Activated B cell treated with CpG ODN at 0.5 μM for 24 hours (primary cell): ENCODE results near the gene KREMEN2. TPM values are rescaled to one million over a fixed set of nuclear protein-coding genes. Genes with fewer than 3 reads are reported as not detected.

Experiments
- ATAC-seq: fragments of 200-7000 bp; cut with Tn5 transposase; one replicate; pipeline ENCODE4 v1.10.0; 2021; ENCODE audit warnings: low read depth, mild to moderate bottlenecking, moderate library complexity
- CTCF ChIA-PET: fragments of 350-600 bp; sonication (Branson Sonifier 250); formaldehyde crosslinking; loops from one replicate; lab custom pipeline; 2021; ENCODE audit warnings: antibody characterized with exemption; lab: Charles Lee
- POLR2A ChIA-PET: fragments of 350-600 bp; sonication (Branson Sonifier 250); formaldehyde crosslinking; loops from one replicate; lab custom pipeline; 2021; ENCODE audit warnings: antibody characterized with exemption; lab: Charles Lee
- DNase-seq: peaks from one replicate; pipeline ENCODE4 v3.0.0; 2022
- H3K27ac Mint-ChIP-seq: one replicate; pipeline ENCODE4 v1.8.0; 2020; ENCODE audit warnings: mixed read lengths
- H3K27me3 Mint-ChIP-seq: one replicate; pipeline ENCODE4 v1.8.0; 2021; ENCODE audit warnings: mixed read lengths
- H3K36me3 Mint-ChIP-seq: one replicate; pipeline ENCODE4 v1.8.0; 2021; ENCODE audit warnings: low read depth, mixed read lengths
- H3K4me1 Mint-ChIP-seq: one replicate; pipeline ENCODE4 v1.8.0; 2021; ENCODE audit warnings: mixed read lengths
- H3K4me3 Mint-ChIP-seq: one replicate; pipeline ENCODE4 v1.8.0; 2020; ENCODE audit warnings: mild to moderate bottlenecking, mixed read lengths
- H3K9me3 Mint-ChIP-seq: one replicate; pipeline ENCODE4 v1.8.0; 2020; ENCODE audit warnings: mixed read lengths
- CTCF ChIP-seq: fragments of 200-600 bp; IDR thresholded peaks from one replicate; pipeline ENCODE4 v1.8.0; 2022; ENCODE audit warnings: antibody characterized with exemption, mild to moderate bottlenecking
- intact Hi-C: fragments of 100-400 bp; cut with micrococcal nuclease; formaldehyde crosslinking; loops from one replicate; pipeline ENCODE4 v1.15.1; 2024
- total RNA-seq: library from RNA; stranded (reverse); gene quantifications from 2 replicates; pipeline ENCODE4 v1.2.3, GENCODE V29; 2022

KREMEN2 gene
- total RNA-seq, 1 donor from 2014 or later = 1.7 TPM

GRCh38 chr16:2949705-2950352 is 14.2 kb upstream of the KREMEN2 start:
- ATAC-seq (no peak), DNase-seq (no peak)
- H3K4me3 Mint-ChIP-seq = no peak overlapping the region
- POLR2A ChIA-PET = no interaction called here
- TF ChIP-seq CTCF = no peak
- CTCF ChIA-PET = no interaction called here
- H3K9me3 Mint-ChIP-seq = no peaks in the 10 kb centered on the region
- no peak overlapping the region for H3K27ac Mint-ChIP-seq
- H3K27me3 Mint-ChIP-seq = peaks cover 4% of the 10 kb centered on the region
- peaks cover 12% of the 10 kb centered on the region for H3K36me3 Mint-ChIP-seq
- intact Hi-C loops = no loop called here
- no peaks in the 10 kb centered on the region for H3K4me1 Mint-ChIP-seq

- no peak for DNase-seq
- ATAC-seq = no peak
- H3K27me3 Mint-ChIP-seq = peaks cover 4% of the 10 kb centered on the region
- H3K36me3 Mint-ChIP-seq = peaks cover 12% of the 10 kb centered on the region
- H3K9me3 Mint-ChIP-seq = no peaks in the 10 kb centered on the region
- no peak overlapping the region for H3K27ac Mint-ChIP-seq
- ChIA-PET CTCF (no interaction called here), POLR2A (no interaction called here)
- TF ChIP-seq CTCF = no peak
- H3K4me3 Mint-ChIP-seq = no peak overlapping the region
- intact Hi-C loops = no loop called here
- no peaks in the 10 kb centered on the region for H3K4me1 Mint-ChIP-seq
These were observed 13.7 kb upstream of the KREMEN2 start for GRCh38 chr16:2950353-2950724.

- no peak overlapping the region for H3K27ac Mint-ChIP-seq
- H3K4me3 Mint-ChIP-seq = no peak overlapping the region
- no peaks in the 10 kb centered on the region for H3K4me1 Mint-ChIP-seq
- peaks cover 12% of the 10 kb centered on the region for H3K36me3 Mint-ChIP-seq
- DNase-seq = no peak
- H3K27me3 Mint-ChIP-seq = peaks cover 4% of the 10 kb centered on the region
- POLR2A ChIA-PET = no interaction called here
- no peak for ATAC-seq
- no peak for TF ChIP-seq CTCF
- CTCF ChIA-PET = no interaction called here
- intact Hi-C loops = no loop called here
- no peaks in the 10 kb centered on the region for H3K9me3 Mint-ChIP-seq
These were observed 13.3 kb upstream of the KREMEN2 start for GRCh38 chr16:2950773-2951172.

GRCh38 chr16:2952679-2953078 is 11.4 kb upstream of the KREMEN2 start:
- intact Hi-C loops = no loop called here
- POLR2A ChIA-PET = interaction anchor here (0.6 kb wide), 2 partner anchors 66 to 182 kb away, joined by 3 to 8 read pairs; partner anchors contain the start of gene ZNF213
- no peaks in the 10 kb centered on the region for H3K9me3 Mint-ChIP-seq
- no peak for ATAC-seq
- peaks cover 7% of the 10 kb centered on the region for H3K36me3 Mint-ChIP-seq
- no peak for DNase-seq
- peaks cover 14% of the 10 kb centered on the region for H3K27me3 Mint-ChIP-seq
- no peak for TF ChIP-seq CTCF
- no peaks in the 10 kb centered on the region for H3K4me1 Mint-ChIP-seq
- no peak overlapping the region for H3K4me3 Mint-ChIP-seq
- no peak overlapping the region for H3K27ac Mint-ChIP-seq
- CTCF ChIA-PET = no interaction called here

- H3K4me1 Mint-ChIP-seq = no peaks in the 10 kb centered on the region
- CTCF ChIA-PET = no interaction called here
- no peak overlapping the region for H3K27ac Mint-ChIP-seq
- no peak for TF ChIP-seq CTCF
- no peak for ATAC-seq
- H3K27me3 Mint-ChIP-seq = peaks cover 15% of the 10 kb centered on the region
- no peak for DNase-seq
- POLR2A ChIA-PET = no interaction called here
- intact Hi-C loops = no loop called here
- H3K4me3 Mint-ChIP-seq = no peak overlapping the region
- no peaks in the 10 kb centered on the region for H3K9me3 Mint-ChIP-seq
- H3K36me3 Mint-ChIP-seq = peaks cover 4% of the 10 kb centered on the region
These were observed 10.1 kb upstream of the KREMEN2 start for GRCh38 chr16:2953706-2954627.
